Gastrocnemius medialis (tissue), 4 donors: ENCODE results near the gene GIMAP7.

Source experiments
- POLR2A ChIP-seq, 2 donors: fragments of 450-650 bp; IDR thresholded peaks; one replicate each; pipeline ENCODE4 v1.6.1; 2017; ENCODE audit warnings: antibody characterized with exemption in 2 of 2, mild to moderate bottlenecking in 2 of 2, moderate library complexity in 2 of 2
- TF ChIP-seq, protein P1 (sequence below), 5 experiments: fragments of 450-650 bp in 3 of 5; fragments of 200-600 bp in 2 of 5; sonication (generic) in 2 of 5; IDR thresholded peaks in 4 of 5; conservative IDR thresholded peaks in 1 of 5; 1 replicate in 4 of 5; 2 replicates in 1 of 5; pipeline ENCODE4 v1.5.1; 2016 to 2019; ENCODE audit warnings: antibody characterized with exemption in 5 of 5, mild to moderate bottlenecking in 3 of 5, moderate library complexity in 3 of 5

DNA sequence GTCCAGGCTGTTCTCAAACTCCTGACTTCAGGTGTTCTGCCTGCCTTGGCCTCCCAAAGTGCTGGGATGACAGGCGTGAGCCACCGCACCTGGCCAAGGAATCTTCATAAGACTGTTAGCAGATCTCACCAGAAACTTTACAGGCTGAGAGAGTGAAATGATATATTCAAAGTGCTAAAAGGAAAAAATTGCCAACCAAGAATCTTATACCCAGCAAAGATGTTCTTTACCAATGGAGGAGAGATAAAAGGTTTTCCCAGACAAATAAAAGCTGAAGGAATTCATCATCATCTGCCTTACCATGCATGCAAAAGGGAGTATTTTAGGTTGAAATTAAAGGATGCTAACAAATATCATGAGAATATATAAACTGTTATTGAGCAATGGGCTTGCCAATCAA, 23.6 kb downstream of the GIMAP7 start:
- TF ChIP-seq, protein P1, sequence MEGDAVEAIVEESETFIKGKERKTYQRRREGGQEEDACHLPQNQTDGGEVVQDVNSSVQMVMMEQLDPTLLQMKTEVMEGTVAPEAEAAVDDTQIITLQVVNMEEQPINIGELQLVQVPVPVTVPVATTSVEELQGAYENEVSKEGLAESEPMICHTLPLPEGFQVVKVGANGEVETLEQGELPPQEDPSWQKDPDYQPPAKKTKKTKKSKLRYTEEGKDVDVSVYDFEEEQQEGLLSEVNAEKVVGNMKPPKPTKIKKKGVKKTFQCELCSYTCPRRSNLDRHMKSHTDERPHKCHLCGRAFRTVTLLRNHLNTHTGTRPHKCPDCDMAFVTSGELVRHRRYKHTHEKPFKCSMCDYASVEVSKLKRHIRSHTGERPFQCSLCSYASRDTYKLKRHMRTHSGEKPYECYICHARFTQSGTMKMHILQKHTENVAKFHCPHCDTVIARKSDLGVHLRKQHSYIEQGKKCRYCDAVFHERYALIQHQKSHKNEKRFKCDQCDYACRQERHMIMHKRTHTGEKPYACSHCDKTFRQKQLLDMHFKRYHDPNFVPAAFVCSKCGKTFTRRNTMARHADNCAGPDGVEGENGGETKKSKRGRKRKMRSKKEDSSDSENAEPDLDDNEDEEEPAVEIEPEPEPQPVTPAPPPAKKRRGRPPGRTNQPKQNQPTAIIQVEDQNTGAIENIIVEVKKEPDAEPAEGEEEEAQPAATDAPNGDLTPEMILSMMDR (IDR thresholded peaks at IDR 0.05 in 4 of 5, conservative IDR thresholded peaks at IDR 0.05 in 1 of 5): no peak
- TF ChIP-seq POLR2A (IDR thresholded peaks at IDR 0.05): no peak
